IPS-NIHi11 (cell line): Measurements from ENCODE around the gene CCNG2.
A peak's percentile ranks its signal among the peaks of the same experiment; 100 is the strongest.

ENCODE experiments used
- DNase-seq: peaks from one replicate; pipeline ENCODE4 v3.0.0; 2012; ENCODE audit warnings: mixed read lengths, low spot score

The CCNG2 gene

DNA sequence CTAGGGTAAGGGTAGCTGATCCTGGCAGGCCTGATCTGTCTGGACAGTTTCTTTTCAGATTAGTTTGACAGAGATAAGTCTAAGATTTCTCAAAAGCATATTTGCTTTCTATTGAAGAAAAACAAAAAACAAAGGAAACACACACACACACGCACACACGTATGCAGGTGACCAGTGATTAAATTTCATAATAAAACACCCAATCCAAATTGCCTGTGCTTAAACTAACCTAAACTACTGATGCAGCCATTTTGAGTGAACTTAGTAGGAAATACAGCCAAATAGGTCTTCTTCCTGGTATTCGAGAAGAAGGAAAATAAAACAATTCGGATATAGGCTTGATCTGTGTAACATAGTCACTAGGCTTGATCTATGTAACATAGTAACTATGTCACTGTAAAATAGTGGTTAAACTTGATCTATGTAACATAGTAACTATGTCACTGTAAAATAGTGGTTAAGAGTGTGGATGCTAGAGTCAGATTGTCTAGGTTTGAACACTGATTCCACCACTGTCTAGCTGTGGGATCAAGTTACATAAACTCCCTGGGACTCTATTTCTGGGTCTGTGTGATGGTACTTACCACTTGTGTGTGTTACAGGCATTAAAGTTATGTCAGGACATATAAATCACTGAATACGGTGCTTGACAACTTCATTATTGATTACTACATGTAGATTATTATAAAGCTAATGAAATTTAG is 9.8 kb upstream of the CCNG2 start:
- DNase-seq, result no peak

GRCh38 chr4:77148078-77148477 is 8.9 kb upstream of the CCNG2 start:
- no peak for DNase-seq

DNA sequence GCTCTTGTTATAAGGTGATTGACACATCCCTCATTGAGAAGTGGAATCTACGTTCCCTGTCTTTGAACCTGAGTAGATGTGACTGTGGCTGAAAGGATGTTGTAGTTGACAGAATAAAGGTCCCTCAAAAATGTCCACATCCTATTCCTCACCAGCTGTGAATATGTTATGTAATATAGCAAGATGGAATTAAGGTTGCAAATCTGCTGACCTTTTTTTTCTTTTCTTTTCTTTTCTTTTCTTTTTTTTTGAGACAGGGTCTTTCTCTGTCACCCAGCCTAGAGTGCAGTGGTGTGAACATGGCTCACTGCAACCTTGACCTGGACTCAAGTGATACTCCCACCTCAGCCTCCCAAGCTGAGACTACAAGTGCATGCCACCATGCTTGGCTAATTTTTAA is 7.2 kb upstream of the CCNG2 start:
- DNase-seq, result no peak

DNA sequence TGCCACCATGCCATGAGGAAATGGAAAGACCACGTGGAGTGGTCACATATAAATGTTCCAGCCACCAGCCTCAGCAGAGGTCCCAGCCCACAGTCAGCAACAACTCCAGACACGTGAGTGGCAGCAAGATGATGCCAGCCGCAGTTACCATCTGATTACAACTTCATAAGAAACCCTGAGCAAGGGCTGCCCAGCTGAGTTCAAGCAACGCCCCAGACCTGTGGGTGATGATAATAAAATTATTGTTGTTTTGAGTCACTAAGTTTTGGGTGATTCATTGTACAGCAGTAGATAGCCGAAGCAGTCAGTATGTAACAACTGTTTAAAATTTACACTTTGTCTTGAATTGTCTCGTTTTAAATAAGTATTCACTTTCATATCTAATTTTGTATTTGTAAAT is 5.8 kb upstream of the CCNG2 start:
- no peak for DNase-seq

GRCh38 chr4:77152421-77152820 is 4.6 kb upstream of the CCNG2 start:
- DNase-seq, result peak; percentile 29

- no peak for DNase-seq
These were observed 4.0 kb upstream of the CCNG2 start for GRCh38 chr4:77153006-77153405.

GRCh38 chr4:77154065-77154464 is 2.9 kb upstream of the CCNG2 start:
- DNase-seq, result no peak

DNA sequence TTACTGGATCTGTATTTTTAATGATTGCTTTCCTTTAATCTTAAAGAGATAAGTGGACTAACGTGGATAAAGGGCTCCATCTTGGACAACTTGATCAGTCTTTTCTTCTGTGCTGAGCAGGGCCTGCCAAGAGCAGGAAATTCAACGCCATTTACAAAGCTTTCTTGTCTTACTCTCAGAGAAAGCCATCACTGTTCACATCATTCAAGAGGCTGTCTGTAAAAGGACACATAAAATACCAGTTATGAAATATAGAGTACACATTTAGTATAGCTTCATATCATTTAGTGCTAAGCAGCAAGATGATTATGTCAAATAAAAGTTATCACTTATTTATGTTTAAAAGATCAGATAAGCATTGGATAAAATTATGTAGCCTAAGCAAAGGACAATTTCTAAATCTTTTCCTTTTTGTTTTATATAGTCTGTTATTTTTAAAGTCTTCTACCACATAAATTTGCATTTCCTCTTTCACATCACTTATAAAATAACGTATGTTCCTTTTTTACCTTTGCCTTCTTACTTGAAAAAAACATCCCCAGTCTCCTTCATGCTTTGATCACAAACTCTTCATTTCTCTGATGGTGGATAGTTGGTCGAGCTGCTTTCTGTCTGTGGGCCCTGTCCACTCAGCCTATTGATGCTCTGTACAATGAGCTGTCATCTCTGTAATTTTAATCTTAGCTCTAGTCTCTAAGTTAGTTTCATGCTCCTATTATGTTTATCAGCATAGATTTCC is 2.1 kb upstream of the CCNG2 start:
- DNase-seq, result no peak

DNA sequence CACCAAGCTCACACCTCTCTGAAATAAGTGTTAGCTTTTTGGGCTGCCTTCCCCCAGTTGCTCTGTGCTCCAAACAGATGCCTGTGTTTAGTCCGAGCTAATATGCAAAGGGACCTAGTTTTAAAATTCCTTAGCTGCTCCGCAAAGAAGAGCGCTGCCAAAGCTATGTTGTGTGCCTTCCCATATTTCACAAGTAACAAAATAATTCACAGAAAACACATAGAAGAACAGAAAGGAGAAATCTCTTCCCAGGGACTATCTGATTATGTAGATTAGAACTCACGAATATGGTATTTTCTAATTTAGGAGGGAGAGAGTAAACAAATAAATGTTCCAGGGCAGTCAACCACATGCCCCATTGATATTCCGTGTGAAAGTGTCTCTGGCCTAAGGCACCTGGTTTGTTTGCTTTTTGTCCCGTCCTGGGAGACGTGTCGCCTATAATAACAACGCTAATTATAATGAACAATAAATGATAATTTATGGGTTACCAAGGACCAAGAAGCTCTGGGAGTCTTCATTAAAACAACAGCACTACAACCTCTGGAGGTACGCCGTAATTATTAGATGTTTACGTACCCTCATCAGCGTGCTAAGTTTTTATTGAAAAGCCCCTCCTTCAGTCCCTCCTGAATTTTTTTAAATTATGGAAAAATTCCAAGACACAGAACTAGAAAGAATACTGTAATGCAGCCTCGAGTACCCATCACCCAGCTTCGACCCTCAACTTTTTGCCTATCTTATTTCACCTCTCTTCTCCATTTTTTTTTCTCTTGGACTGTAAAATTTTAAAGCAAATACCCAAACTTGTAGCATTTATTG is 1.2 kb upstream of the CCNG2 start:
- no peak for DNase-seq

DNA sequence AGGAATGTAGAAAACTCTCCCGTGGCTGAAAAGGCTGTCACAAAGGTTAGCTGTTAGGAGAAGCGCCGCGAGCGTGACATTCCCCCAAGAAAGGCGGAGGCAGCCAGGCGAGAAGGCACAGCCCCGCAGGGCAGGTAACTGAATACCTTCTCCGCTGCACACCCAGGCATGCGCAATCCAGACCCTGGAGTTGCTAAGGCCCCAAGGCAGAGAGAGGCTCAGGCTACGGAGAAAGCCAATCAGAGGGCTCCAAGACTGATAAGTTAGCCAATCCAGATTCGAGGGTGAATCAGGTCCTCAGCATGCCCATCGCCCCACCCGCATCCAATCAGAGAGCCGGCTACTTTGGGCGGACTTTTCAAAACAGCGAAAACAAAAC is 485 bp upstream of the CCNG2 start:
- DNase-seq, result peak; percentile 95

DNA sequence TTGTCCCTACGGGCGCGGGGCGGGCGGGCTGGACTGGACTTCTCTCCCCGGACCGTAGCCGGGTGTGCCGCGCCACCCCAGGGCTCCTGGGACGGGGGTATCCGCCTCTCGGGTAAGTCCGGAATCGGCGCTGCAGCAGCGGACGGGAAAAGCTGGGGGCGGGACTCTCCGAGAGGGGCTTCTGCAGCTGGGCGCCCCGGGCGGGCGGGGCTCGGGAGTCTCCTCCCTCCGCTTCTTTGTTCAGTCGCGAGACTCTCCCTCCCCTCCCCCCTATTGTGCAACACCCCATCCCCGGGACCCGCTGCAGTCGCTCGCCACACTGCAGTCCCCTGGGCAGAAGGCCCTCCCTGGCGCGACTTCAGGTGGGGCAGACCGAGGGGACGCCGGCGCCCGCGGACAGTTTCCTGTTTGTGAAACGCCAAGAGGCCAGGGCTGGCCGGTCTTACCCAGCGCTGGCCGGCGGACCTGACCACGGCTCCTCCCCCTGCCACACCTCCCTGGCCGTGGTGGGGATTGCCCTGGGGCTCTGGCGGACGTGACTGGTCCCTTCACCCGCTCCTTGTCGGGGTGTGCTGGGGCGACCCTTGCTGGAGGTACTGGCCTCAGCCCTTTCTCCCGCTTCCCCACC is 966 bp downstream of the CCNG2 start:
- DNase-seq, result peak; percentile 92

DNA sequence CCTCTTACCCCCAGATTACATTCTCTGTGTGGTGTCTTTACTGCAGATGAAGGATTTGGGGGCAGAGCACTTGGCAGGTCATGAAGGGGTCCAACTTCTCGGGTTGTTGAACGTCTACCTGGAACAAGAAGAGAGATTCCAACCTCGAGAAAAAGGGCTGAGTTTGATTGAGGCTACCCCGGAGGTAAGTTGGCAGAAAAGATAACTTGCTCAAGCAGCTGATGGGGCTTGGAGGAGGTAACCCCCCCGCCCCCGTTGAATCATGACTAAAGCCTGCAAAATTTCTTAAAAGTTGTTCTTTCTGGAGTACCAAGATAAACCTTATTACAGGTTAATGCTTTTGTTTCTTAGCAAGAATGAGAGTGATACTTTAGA is 1.5 kb downstream of the CCNG2 start:
- DNase-seq, result no peak

DNA sequence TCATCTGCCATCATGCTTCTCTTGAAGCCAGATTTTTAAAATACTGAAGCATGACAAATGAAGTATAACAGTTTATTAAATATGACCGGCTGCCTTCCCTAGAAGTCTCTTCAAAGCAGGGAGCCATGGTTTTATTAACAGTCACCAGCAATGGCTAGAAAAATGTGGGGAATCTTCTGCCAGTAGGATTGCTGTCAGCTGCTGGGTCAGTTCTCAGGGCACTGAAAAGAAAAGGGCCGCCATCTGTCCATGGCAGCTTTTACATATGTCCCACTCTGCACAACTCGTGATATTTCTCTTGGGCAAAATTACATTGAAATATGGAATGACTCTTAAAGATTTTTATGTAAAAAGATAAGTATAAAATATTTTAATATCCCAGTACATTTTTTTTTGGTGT is 2.8 kb downstream of the CCNG2 start:
- no peak for DNase-seq

GRCh38 chr4:77163641-77164040 is 6.6 kb downstream of the CCNG2 start:
- no peak for DNase-seq

GRCh38 chr4:77167173-77167572 is 10.2 kb downstream of the CCNG2 start:
- no peak for DNase-seq

GRCh38 chr4:77167866-77168265 is 10.9 kb downstream of the CCNG2 start:
- DNase-seq, result no peak

DNA sequence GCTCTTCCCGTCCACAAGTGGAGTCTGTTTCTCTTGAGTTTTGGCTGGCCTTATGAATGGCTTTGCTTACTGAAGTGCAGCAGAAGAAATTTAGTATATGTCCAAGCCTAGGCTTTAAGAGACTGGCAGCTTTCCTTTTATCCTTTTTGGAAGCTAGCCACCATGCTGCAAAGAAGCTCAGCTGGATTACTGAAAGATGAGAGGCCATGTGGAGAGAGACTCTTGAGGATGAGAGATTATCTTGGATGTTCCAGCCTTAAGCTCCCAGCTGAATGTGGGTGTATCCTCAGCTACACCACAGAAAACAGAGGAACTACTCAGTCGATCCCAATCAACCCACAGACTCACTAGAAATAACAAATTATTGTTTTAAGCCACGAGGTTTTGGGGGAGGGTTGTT is 12.5 kb downstream of the CCNG2 start:
- no peak for DNase-seq

DNA sequence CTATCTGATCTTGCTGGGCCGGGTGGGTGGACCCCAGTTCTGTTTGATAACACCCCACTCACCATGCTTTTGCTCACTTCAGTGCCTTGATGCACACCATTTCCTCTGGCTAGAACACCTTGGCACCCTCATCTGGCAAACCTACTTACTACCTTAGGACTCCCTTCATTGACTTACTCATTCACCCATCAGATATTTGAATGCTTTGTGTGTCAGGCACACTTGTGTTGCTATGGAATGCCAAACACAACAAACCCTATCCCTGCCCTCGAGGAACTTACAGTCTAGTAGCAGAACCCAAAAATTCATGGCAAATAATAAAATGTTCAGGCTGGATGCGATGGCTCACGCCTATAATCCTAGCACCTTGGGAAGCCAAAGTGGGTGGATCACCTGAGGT is 13.9 kb downstream of the CCNG2 start:
- DNase-seq, result no peak

DNA sequence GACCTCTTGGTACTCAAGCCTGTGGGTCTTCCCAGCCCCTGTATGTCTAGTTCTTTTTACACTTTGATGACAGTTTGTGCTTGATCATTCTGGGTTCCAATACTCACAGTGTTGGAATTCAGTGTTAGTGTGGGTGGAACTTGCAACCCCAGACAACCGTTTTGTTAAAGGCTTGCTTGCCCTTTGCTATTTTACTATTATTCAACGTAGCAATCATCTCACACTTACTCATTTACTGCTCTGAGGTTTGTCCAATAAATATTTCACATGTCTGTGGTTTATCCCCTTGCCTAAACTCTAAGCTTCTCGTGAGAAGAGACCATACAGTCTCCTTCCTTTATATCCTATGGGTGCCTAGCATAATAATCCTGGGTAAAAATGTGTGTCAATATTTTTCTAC is 15.3 kb downstream of the CCNG2 start:
- no peak for DNase-seq

DNA sequence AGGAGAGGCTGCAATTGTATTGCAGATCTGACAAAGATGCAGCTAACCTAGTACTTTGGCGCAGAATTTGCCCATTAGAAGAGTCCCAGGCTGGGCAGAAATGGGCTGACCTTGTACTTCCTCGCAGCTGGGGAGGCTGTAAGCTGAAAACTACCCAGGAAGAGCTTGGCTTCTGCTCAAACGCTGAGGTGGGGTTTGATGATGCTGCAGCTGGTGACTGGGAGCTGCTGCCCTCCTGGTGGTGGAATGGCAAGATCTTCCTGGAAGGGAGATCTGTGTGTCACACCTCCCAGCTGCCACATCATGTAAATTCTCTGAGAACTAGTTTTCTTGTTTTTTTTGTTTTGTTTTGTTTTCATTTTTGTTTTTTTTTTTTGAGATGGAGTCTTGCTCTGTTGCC is 17.4 kb downstream of the CCNG2 start:
- no peak for DNase-seq

DNA sequence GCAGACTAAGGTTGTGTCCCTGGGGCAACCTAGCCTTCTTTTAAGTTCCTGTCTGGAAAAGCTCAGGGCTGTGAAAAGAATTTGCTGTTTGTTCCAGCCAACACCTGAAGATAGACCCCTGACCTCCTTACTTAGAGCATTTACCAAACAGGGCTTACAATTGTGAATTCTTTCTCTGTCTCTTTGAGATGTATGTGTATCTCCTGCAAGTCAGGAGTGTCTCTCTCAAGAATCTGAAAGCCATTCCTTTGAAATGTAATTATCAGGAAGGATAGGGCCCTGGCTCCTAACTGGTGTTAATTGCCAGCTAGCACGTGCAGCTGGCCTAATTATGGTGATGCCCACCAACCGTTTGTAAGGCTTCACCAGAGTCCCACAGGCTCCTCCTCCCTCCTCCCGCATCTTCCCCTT is 18.2 kb downstream of the CCNG2 start:
- DNase-seq, result peak; percentile 74

DNA sequence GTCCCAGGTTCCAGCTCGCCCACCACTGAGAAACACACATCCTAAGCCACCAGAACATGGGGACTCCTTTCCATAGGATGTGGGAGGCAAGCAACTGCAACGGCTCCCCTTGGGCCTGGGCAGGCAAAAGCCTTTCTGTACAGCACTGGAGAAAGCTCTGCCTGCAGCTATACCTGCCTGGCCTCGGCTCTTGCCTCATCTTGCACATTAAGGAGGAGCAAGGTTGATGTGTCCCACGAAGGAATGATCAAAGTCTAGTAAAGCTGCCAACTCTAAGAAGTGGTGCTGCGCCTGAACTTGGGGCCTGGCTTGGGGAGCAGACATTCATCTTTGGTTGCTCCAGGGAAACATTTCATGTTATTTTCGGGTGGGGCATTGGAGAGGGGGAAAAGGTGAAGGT is 19.6 kb downstream of the CCNG2 start:
- no peak for DNase-seq

DNA sequence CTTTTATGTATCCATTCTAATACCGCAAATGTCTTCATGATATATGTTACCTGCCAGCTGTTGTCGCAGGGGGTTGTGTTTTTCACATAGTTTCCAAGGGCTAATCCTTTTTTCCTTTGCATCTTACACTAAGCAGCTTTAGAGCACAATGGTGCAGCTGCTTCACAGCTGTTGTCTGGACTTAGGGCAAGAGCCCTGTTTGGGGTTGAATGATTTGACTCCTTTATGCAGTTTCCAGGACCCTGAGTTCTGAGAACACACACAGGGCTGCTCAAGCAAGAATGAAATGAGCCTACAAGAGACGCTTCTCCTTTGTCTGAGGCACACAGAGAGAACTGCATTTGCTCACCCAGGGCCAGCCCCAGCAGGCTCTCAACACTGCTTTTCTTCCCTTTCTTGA is 20.2 kb downstream of the CCNG2 start:
- DNase-seq, result peak; percentile 40
